NCI-H2227 (cell line): ENCODE data around the gene MFSD8.
"Not testable (repeated sequence)": the region's sequence is repeated elsewhere in the genome, so short reads cannot be mapped to it uniquely, and the experiment has no call there.

ENCODE experiments used
- DNase-seq: peaks from one replicate; lab custom pipeline; 2025; ENCODE audit not compliant: unreplicated experiment; lab: John Stamatoyannopoulos, UW

MFSD8 gene

DNA sequence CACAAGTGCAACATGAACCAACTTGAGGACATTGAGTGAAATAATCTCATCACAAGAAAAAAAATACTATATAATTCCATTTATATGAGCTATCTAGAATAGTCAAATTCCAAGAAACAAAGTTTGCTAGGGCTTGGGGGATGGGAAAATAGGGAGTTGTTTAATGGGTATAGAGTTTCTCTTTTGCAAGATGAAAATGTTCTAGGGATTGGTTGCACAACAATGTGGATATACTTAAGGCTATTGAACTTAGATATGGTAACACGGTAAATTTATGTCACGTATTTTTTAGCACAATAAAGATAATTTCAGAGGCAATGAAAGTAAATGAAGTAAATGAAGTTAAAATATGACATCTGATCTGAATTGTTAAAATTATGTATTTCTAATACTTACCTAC lies 7.9 kb downstream of the MFSD8 start:
- DNase-seq: no peak

DNA sequence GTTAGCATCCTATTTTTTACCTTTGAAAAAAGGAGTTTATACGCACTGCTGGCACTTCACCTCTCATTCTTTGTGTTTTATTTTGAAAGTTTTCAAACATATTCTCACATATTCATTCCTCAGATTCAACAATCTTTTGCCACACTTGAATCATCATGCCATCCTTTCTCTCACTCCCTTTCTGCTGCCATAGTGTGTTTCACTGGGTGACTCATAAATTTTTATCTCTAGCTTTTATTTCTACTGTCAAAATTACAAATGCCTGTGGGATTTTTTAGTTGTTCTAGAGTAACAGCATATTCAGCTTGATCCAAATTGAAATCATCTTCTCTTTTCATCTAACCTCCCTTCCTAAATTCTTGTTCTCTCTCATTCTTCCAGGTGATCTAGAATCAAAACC lies 28.0 kb downstream of the MFSD8 start:
- no peak for DNase-seq

DNA sequence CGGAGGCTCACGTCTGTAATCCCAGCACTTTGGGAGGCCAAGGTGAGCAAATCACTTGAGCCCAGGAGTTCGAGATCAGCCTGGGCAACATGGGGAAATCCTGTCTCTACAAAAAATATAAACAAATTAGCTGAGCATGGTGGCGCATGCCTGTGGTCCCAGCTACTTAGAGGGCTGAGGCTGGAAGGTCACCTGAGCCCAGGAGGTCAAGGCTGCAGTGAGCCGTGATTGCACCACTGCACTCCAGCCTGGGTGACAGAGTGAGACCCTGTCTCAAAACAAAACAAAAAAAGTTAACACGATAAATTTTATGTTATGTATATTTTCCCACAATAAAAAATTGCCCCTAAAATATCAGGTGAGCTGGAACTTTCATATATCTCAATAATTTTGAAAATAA lies 33.1 kb downstream of the MFSD8 start:
- not testable (repeated sequence) for DNase-seq

DNA sequence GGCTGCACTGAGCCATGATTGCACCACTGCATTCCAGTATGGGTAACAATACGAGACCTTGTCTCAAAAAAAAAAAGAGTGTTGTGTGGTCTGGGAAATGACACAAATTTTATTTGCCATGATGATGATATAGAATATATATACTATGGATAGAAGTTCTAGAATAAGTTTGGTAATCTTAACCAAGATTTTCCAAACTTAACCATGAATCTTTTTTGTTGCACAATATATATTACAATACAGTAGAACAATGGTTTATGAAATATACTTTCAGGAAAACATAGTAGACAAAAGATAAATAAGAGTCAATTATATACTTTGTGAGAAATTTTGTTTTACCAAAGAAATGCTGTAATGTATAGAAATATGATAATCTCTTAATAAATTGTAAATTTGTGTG lies 34.8 kb downstream of the MFSD8 start:
- no peak for DNase-seq

DNA sequence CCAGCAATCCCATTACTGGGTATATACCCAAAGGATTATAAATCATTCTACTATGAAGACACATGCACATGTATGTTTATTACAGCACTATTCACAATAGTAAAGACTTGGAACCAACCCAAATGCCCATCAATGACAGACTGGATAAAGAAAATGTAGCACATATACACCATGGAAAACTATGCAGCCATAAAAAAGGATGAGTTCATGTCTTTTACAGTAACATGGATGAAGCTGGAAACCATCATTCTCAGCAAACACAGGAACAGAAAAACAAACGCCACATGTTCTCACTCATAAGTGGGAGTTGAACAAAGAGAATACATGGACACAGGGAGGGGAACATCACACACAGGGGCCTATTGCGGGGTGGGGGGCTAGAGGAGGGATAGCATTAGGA lies 39.3 kb downstream of the MFSD8 start:
- DNase-seq: not testable (repeated sequence)

DNA sequence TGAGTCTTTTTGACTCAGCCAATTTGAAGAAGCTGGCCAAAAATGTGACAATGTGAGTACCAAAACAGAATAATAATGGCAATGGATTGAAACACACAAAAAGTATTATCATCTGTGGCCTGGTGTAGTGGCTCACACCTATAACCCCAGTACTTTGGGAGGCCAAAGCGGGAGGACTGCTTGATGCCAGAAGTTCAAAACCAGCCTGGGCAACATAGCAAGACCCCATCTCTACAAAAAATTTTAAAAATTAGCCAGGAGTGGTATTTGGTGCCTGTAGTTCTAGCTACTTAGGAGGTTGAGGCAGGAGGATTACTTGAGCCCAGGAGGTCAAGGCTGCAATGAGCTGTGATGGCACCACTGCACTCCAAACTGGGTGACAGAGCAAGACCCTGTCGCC lies 42.7 kb downstream of the MFSD8 start:
- DNase-seq: no peak

DNA sequence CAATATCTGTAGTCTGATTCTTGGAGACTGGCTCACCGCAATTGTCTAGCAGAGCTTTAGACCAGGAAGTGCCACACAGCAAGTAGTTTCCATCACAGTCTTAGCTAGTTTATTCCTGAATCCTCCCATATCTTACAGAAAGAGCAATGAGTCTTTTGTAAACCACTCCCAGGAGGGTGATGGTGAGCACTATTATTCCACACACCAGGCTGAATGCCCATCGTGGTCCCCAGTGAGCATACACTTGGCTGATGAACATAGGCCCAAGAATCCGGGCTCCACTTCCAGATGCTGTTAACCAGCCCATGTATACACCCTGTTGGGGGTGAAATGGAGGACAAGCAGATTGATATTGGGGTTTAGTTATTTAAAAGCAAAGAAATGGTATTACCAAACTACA lies 44.5 kb downstream of the MFSD8 start:
- no peak for DNase-seq

DNA sequence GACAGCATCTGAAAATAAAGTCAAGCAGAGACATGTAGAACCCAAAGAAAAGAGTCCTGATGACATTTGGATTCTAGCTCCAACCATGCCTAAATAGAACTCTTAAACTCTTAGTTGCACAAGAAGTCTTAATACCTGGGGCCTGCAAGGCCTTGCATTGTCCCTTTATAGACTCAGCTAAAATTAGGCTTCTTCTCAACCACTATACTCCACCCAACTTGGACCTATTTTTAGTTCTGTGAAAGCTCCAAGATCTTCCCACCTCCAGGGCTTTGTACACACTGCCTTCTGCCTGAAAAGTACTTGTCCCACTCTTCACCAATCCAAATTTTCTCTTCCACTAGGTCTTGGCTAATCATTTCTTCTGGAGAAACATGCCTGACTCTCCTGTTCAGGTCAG lies 47.8 kb downstream of the MFSD8 start:
- no peak for DNase-seq

DNA sequence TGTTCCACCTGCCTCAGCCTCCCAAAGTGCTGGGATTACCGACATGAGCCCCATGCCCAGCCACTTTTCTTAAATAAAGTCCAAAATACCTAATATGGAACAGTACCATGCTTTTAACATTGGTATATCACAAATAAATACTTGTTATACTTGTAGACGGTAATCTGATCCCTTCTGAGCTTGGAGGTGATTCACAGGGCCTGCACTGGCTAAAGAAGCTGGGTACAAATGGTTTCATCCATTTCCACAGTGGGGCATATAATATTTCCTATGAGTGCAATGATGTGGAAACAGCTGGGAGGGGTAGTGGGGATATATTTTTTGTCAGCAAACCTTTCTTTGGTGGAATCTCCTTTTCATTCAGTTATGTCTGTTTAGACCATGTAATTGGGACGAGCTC lies 48.5 kb downstream of the MFSD8 start:
- no peak for DNase-seq

DNA sequence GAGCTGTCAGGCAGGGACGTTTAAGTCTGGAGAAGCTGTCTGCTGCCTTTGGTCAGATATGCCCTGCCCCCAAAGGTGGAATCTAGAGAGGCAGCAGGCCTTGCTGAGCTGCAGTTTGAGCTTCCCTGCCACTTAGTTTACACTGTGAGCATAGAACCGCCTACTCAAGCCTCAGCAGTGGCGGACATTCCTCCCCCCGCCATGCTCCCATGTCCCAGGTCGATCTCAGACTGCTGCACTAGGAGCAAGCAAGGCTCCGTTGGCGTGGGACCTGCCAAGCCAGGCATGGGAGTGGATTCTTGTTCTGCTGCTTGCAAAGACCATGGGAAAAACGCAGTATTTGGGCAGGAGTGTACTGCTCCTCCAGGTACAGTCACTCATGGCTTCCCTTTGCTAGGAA lies 59.9 kb downstream of the MFSD8 start:
- no peak for DNase-seq

DNA sequence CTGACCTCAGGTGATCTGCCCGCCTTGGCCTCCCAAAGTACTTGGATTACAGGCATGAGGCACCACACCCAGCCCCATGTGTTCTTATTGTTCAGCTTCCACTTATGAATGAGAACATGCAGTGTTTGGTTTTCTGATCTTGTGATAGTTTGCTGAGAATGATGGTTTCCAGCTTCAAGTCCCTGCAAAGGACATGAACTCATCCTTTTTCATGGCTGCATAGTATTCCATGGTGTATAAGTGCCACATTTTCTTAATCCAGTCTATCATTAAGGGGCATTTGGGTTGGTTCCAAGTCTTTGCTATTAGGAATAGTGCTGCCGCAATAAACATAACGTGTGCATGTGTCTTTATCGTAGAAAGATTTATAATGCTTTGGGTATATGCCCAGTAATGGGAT lies 65.3 kb downstream of the MFSD8 start:
- DNase-seq: not testable (repeated sequence)

DNA sequence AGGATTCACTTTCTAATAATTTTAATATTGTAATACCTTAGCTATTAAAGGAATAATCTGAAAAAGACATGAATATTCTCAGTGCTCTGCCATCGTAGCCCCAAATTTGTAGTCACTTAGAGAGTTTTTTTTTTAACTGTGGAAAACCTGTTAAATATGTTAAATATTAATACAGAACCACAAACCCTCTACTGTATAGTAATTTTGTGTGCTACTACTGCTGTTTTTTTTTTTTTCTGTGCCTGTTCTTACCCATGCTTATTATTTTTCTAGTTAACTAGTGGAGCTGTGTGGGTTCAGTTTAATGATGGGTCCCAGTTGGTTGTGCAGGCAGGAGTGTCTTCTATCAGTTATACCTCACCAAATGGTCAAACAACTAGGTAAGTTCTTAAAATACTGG lies 68.4 kb downstream of the MFSD8 start:
- no peak for DNase-seq

DNA sequence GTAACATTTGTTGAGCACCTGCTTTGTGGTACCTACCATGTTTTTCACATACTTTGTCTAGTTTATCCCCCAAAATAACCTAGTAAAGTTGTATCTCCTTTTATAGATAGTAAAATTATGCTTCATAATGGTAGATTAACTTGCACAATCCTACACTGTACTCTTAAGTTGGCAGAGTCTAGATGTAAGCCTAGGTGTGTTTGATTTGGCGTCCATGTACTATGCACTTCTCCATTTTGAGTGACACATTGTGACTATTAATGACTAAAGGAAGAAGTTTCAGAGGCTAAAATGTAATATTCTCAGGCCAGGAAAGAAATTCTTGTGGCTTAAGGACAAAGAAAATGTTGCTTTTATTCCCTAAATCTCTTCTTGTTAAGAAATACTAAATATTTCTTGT lies 68.9 kb downstream of the MFSD8 start:
- DNase-seq: no peak

DNA sequence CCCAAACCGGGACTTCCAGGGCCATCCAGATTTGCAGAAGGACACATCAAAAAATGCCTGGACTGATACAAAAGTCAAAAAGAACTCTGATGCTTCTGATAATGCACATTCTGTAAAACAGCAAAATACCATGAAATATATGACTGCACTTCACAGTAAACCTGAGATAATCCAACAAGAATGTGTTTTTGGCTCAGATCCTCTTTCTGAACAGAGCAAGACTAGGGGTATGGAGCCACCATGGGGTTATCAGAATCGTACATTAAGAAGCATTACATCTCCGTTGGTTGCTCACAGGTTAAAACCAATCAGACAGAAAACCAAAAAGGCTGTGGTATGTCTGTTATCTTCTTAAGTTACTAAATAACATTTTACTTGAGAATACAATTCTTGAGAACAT lies 75.1 kb downstream of the MFSD8 start:
- no peak for DNase-seq

DNA sequence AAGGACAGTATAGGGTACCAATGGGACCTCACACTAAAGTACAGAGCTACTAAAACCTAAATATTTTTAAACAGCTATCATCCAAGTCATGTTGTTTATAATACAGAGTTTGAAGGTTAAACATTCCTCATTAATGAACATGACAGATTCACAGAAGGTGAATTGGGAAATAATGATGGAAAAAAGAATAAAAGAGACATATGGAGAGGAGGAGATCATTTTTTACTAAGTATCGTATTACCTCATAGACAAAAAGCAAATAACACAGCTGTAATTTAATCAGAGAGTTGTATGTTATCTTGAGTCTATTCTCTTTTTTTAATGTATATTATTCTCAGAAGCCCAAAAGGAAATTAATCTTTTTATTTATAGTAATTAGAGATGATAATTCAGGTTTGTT lies 76.4 kb downstream of the MFSD8 start:
- DNase-seq: no peak

DNA sequence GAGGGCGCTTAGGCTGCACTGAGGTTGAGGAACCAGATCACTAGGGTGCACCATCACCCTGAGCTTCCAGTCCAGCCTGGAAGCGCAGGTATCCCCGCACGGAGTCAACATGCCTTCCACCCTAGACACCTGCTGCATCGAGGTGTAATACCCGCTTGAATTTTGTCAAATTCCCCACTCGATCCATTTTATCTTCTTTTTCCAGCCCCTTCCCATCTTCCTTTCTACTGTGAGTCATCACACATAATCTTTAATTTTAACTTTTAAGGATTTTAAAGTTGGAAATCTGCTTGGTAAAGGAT lies 83.5 kb downstream of the MFSD8 start:
- DNase-seq: no peak

DNA sequence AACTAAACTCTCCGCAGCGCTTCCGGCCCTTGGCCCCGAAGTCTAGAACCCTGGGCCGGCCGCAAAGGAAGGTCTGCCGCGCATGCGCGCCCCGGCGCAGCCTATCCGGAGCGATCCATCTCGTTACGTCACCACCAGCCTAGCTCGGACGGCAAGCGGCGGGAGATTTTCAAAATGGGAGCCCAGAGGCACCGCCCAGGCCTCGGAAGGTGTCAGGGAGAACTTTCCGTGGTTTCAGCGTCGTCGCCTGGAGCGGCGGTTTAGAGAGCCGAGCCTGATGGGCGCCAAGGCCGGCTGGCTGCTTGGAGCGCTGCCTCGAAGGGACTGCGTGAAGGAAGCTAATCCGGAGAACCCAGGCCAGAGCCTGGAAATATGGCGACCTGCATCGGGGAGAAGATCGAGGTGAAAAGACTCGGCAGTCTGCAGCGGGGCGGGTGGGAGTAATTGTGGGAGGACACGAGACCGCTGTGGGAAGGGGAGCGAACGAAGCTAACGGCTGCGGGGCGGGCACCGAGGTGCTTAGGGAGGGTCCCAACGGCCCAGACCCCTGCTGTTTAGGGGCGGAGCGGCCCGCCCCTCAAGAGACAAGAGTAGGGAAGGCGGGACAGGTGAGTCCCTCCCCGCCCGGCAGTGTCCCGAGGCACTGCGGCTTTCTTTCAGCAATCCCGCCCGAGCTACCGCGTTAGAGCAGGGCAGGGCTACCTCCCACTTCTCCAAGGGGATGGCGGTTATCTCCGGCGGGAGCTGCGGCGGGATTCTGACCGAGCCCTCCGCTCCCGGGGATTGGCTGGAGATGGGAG lies 84.0 kb downstream of the MFSD8 start, which contains the start of gene PLK4:
Gene PLK4, plus strand, starts transcription at position 131 of the 800 bp plus-strand sequence. Its CDS starts 242 bp downstream, at position 373.
- DNase-seq: peak; percentile 96

DNA sequence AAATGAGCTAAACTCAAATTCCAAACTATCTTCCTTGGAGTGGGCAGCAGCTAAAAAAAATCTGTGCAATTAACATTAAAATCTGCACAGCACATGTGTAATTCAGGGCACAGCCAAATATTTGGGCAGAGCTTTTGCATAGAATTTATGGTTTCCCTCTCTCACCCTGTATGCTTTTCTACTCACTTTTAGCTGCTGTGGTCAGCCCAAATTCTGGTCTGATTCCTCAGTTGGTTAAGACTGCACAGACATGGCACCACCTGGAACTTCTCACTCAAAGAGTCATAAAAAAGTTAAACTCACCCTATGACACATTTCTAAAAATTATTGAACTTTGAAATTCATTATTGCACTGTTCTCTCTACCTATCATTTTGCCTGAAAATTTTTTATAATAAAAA lies 89.2 kb downstream of the MFSD8 start:
- no peak for DNase-seq

DNA sequence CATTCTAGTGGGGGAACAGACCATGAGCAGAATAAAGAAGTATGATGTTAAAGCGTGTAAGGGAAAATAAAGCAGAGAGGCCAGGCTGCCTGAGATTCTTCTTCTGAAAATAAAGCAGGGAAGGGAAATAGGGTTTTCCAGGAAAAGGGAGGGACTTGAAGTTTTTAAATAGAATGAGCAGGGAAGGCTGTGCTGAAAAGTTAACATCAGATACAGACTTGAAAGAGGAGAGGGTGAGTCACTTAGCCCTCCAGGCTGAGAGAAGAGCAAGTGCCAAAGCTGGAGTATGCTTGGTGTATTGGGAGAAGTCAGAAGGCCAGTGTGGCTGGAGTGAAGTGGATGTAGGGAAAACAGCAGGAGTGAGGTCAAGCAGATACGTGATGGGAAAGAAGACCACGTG lies 94.3 kb downstream of the MFSD8 start:
- no peak for DNase-seq

DNA sequence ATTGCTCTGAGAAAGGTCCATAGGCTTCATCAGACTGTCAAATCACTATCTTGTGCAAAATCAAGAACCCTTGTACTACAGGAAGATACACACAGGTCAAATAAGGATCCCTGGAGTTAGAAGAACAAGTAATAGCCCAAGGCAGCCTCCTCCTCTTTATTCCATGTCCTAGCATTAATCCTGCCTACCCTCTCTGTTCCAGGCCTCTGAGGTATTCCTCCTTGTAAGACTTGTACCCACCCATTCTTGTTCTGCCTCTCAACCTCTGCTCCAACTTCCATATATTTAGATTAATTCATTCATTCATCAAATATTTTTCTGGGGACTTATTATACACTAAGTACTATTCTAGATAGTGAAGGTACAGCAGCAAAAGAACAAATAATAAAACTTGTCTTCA lies 94.7 kb downstream of the MFSD8 start:
- DNase-seq: no peak

DNA sequence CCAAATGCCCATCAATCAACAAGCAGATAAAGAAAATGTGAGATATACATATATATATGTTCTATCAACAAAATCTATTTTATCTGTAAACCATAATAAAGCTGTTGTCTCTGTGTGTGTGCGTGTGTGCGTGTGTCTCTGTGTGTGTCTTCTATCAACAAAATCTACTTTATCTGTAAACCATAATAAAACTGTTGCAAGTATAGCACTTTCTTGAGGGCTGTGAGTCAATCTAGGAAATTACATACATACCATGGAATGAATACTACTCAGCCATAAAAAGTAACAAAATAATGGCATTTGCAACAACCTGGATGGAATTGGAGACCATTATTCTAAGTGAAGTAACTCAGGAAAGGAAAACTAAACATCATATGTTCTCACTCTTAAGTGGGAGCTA lies 96.8 kb downstream of the MFSD8 start:
- DNase-seq: no peak
